GM19372 (cell line): ENCODE measurements around the gene SYDE1.
"Not testable (repeated sequence)": the region's sequence is repeated elsewhere in the genome, so short reads cannot be mapped to it uniquely, and the experiment has no call there.

Source experiments
- ATAC-seq: cut with Tn5 transposase; IDR thresholded peaks from one replicate; pipeline ENCODE4 v1.9.1; 2021; ENCODE audit warnings: mild to moderate bottlenecking, low read depth, moderate library complexity; ENCODE audit not compliant: unreplicated experiment

SYDE1 gene

DNA sequence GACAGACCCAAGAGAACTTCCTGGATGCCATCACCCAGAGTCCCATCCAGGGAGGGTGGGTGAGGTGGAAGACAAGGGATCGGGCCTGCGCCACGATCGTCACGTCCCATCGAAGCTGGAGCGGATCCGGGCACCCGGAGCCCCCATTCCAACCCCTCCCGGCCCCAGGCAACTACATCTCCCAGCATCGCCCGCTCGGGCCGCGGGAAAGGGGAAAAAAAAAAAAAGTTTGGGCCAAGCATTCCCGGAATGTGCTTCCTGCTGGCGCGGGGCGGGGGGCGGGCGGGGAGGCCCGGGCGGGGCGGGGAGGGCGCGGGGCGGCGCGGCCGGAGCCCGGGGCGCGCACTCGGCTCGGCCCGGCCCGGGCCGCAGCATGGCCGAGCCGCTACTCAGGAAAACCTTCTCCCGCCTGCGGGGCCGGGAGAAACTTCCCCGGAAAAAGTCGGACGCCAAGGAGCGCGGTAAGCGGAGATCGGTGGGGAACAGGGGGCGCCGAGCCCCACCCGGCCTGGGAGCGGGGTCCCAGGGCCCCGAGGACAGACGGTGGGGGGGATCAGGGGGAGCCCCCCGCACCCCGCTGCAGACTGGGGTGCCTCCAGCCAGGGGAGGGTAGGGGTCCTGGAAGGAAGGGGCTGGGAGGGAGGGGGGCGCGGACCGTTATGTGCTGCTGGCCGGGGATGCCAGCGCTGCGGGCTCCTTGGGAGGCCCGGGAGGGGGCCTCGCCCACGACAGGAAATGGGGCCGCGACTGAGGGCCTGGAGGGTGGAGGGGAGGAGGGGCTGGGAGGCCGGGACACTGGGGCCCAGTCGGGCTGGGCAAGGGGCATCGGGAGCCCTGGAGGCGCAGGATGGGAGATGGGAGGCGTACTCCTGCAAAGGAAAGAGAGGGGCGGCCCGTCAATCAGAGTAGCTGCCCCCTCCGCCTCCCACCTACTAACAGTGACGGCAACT, at the start of gene SYDE1:
Gene SYDE1, plus strand, starts transcription at position 341 of the 950 bp plus-strand sequence. Its CDS starts 33 bp downstream, at position 374.
- ATAC-seq, result no peak

GRCh38 chr19:15062036-15062435, 45.2 kb upstream of the SYDE1 start:
- no peak for ATAC-seq

GRCh38 chr19:15070386-15070785, 36.8 kb upstream of the SYDE1 start:
- not testable (repeated sequence) for ATAC-seq

DNA sequence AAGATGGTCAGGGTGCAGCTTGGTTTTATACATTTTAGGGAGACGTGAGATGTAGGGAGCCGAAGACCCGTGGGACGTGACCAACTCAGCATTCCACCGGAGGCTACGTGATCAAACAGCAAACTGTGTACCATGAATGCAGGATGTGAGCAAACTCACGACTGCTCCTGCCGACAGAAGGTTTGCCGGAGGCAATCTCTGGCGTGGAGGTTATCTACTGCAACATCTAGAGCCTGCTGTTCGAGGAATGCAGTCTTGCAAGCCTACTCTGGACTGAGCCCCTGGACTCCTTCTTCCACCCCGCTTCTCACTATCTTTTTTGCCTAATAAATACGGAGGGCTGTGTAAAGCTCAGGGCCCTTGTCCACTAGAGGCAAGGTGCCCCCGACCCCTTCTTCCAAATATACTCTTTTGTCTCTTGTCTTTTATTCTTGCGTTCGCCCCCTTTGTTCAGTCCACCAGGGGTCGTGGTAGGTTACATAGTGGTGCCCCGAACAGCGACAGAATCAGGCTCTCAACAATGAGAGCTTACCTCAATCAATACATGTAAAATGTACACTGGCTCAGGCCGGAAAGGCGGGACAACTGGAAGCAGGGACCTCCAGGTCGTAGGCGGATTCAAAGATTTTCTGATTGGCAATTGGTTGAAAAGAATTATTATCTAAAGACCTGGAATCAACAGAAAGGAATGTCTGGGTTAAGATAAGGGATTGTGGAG, 34.1 kb upstream of the SYDE1 start:
- no peak for ATAC-seq

GRCh38 chr19:15074371-15074770, 32.8 kb upstream of the SYDE1 start:
- no peak for ATAC-seq

- ATAC-seq, result no peak
Observed at GRCh38 chr19:15075806-15076205, 31.4 kb upstream of the SYDE1 start.

DNA sequence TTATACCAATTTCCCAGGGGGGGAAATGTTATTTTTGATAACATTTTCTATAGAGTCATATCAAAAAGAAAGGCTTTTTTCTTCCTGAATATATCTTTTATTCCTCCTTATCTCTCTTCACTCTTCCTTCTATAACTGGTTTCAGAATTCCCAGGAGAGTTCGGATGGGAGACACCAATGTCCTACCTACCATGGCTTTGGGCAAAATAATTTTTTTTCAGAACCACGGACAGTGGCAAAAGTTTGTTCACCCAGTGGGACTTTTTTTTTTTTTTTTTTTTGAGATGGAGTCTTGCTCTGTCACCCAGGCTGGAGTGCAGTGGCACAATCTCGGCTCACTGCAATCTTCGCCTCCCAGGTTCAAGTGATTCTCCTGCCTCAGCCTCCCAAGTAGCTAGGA, 27.2 kb upstream of the SYDE1 start:
- not testable (repeated sequence) for ATAC-seq

DNA sequence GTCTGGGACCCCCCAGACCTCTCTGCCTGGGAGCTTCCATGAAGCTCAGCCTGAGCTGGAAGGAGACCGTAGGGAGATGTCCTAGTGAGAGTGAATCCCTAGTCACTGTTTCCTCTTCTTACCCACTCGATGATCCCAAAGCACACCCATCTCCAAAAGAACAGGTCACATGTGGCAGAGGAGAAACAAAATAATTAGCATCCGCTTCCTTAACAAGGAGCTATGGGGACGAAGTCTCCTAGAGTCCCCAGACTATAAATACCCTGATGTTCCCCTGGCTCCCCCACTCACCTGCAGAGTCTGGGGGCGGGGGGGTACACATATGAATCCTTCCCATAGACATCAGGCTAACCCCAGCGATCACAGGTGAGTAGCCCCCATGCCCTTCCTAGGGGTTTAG, 25.3 kb upstream of the SYDE1 start, which contains the start of gene OR1I1:
Gene OR1I1, plus strand, starts transcription at position 301 of the 400 bp plus-strand sequence. CDS start 4,855 bp downstream, outside the sequence.
- ATAC-seq, result no peak

- no peak for ATAC-seq
Observed at GRCh38 chr19:15087182-15087581, 20.0 kb upstream of the SYDE1 start.

DNA sequence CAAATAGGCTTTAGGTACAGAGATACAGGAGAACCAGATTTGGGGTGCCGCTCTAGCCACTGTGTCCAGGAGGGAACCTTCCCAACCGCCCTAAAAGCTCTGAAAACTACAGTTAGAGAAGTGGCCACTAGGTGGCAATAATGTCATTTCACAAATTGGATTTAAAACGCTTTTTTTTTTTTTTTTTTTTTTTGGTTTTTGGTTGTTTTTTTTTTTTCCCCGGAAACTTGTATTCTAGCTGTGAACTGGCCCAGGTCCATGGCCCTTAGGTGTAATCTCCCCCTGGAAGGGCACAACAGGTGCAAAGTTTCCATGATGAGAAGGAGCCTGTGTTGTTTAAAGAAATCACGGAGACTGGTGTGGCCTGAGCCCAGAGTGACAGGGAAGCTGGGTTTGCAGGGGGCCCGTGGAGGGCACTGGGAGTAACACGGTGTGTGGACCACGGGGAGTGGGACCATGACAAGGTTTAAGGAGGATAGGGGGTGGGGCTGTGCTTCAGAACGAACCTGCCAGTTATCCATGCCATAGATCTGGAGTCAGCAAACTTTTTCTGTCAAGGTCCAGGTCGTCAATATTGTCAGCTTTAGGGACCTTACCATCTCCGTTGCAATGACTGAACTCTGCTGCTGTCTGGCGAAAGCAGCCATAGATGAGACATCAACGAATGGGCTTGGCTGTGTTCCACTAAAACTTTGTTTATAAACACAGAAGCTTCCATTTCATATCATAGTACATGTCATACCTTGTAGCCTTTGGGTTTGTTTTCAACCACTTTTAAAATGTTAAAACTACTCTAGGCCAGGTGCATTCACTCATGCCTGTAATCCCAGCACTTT, 15.1 kb upstream of the SYDE1 start:
- no peak for ATAC-seq

- ATAC-seq, result no peak
Observed at GRCh38 chr19:15093001-15093400, 14.2 kb upstream of the SYDE1 start.

- ATAC-seq, result no peak
Observed at GRCh38 chr19:15096223-15096622, 11.0 kb upstream of the SYDE1 start.

GRCh38 chr19:15097980-15098379, 9.2 kb upstream of the SYDE1 start:
- not testable (repeated sequence) for ATAC-seq

DNA sequence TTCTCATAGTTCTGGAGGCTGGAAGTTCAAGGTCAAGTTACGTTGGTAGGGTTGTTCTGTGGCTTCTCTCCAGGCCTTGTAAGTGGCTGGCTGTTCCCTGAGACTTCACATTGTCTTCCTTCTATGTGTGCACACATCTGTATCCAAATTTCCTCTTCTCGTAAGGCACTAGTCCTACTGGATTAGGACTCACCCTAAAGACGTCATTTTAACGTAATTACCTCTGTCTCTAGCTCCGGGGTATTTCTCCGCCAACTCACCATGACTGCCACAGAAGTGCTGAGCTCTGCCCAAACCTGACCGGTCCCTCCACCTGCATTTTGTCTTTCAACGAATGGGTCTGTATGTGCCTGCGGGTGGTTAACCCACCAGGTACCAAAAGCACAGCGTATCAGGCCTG, 8.7 kb upstream of the SYDE1 start:
- no peak for ATAC-seq

GRCh38 chr19:15099017-15099582, 8.1 kb upstream of the SYDE1 start:
- ATAC-seq, result no peak

DNA sequence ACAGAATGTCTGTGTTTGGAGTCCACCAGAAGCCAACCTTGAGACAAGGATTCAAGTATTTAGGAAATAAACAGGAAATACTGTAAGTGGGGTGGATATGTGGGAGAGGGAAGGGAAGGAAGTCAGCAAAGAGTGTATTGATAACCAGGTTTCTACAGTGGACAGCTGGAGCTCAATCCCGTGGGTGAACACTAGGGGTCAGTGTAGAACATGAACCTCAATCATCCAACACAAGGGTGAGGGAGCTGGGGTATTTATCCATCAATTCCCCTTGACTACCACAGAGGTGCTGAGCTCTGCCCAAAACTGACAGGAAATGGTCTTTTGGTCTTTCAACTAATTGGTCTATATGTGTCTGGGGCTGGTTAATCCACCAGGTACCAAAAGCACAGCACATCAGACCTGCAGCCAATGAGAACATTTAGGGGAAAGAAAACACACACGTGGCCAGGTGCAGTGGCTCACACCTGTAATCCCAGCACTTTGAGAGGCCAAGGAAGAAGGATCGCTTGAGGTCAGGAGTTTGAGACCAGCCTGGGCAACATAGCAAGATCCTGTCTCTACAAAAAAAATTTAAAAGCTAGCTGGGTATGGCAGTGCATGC, 5.6 kb upstream of the SYDE1 start:
- no peak for ATAC-seq

- no peak for ATAC-seq
Observed at GRCh38 chr19:15104003-15104402, 3.2 kb upstream of the SYDE1 start.

DNA sequence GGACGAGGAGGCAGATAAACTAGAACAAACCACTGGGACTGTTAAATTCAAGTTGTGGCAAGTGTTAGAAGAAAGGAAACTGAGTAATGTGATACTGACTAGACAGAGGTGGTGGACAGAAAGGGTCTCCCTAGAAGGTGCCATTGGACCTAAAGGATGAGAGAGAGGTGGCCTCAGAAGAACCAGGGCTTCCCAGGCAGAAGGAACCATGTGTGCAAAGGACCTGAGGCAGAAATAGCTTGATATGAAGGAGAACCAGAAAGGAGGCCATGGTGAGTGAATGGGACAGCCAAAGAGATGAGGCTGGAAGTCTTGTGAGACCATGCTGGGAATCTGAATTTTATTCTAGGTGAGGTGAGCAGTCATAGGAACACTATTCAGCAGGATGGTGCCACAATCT, 2.8 kb upstream of the SYDE1 start:
- ATAC-seq, result no peak

DNA sequence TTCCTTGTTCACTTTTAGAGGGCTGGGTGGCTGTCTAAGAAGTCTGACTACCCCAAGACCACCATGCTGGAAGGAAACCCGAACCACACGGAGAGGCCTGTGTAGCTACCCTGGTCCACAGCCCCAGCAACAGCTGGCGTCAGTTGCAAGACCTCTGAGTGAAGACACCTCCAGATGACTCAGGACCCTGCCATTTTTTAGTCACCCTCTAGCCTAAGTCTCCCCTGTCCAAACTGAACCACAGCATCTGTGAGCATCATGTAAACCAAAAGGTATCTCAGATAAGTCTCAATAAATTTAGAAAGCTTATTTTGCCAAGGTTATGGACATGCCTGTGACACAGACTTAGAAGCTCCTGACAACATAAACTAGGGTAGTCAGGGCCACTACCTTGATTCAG, 2.2 kb upstream of the SYDE1 start:
- no peak for ATAC-seq
